Measurements from ENCODE around the gene RNH1.

RNH1 gene

GRCh38 chr11:506995-507726 is at the start of gene RNH1:
Gene RNH1 (minus strand): TSS chr11:507242. CDS start chr11:502162, 5,080 bp downstream.
- no peak for TF ChIP-seq CTCF (IDR thresholded peaks at IDR 0.05; ENCODE audit: low read length, missing control alignments)
- peak within 1 kb of the TSS; percentile 94 for H3K4me3 ChIP-seq (replicated peaks; ENCODE audit: low read depth, low read length)
- peak; percentile 97 for DNase-seq (ENCODE audit: low read depth)

- no peak for TF ChIP-seq CTCF (IDR thresholded peaks at IDR 0.05; ENCODE audit: low read length, missing control alignments)
- no peak overlapping the region for H3K4me3 ChIP-seq (replicated peaks; ENCODE audit: low read depth, low read length)
- no peak for DNase-seq (ENCODE audit: low read depth)
These were observed 49.0 kb upstream of the RNH1 start for GRCh38 chr11:555780-556661.

- no peak overlapping the region for H3K4me3 ChIP-seq (replicated peaks; ENCODE audit: low read depth, low read length)
- no peak for TF ChIP-seq CTCF (IDR thresholded peaks at IDR 0.05; ENCODE audit: low read length, missing control alignments)
- DNase-seq (ENCODE audit: low read depth), result no peak
These were observed 48.3 kb upstream of the RNH1 start for GRCh38 chr11:555227-555779.

GRCh38 chr11:554428-555226 is 47.6 kb upstream of the RNH1 start:
- no peak overlapping the region for H3K4me3 ChIP-seq (replicated peaks; ENCODE audit: low read depth, low read length)
- peak; percentile 40 for DNase-seq (ENCODE audit: low read depth)
- peak; percentile 38 for TF ChIP-seq CTCF (IDR thresholded peaks at IDR 0.05; ENCODE audit: low read length, missing control alignments)

- DNase-seq (ENCODE audit: low read depth), result no peak
- no peak overlapping the region for H3K4me3 ChIP-seq (replicated peaks; ENCODE audit: low read depth, low read length)
- no peak for TF ChIP-seq CTCF (IDR thresholded peaks at IDR 0.05; ENCODE audit: low read length, missing control alignments)
These were observed 46.9 kb upstream of the RNH1 start for GRCh38 chr11:553988-554340.

All from fibroblast of pulmonary artery (primary cell).